Liver (tissue), 9 donors: Measurements from ENCODE around the gene RNLS. TPM values are rescaled to one million over a fixed set of nuclear protein-coding genes. Genes with fewer than 3 reads are reported as not detected.

Source experiments
- DNase-seq: peaks from one replicate; pipeline ENCODE4 v3.0.0-alpha.2; 2017; ENCODE audit warnings: low spot score
- H3K27ac ChIP-seq, 2 donors: one replicate each; pipeline ENCODE4 v1.7.0; 2013; ENCODE audit warnings: inconsistent platforms in 2 of 2, low read length in 2 of 2, control low read depth in 1 of 2, low read depth in 1 of 2, mild to moderate bottlenecking in 1 of 2
- H3K27me3 ChIP-seq, 4 donors: one replicate each; pipeline versions ENCODE4 v1.6.1 to v1.7.0; 2013; ENCODE audit warnings: low read length in 3 of 4, inconsistent platforms in 1 of 4, mild to moderate bottlenecking in 1 of 4, moderate library complexity in 1 of 4; ENCODE audit not compliant: control insufficient read depth in 4 of 4, insufficient read depth in 4 of 4
- H3K36me3 ChIP-seq, 4 donors: one replicate each; pipeline versions ENCODE4 v1.6.1 to v1.7.0; 2013; ENCODE audit warnings: low read length in 3 of 4, mild to moderate bottlenecking in 3 of 4, low read depth in 1 of 4, moderate library complexity in 1 of 4; ENCODE audit not compliant: control insufficient read depth in 4 of 4, insufficient read depth in 3 of 4
- H3K4me1 ChIP-seq, 4 donors: one replicate each; pipeline versions ENCODE4 v1.6.1 to v1.7.0; 2013; ENCODE audit warnings: low read length in 3 of 4, mild to moderate bottlenecking in 3 of 4, moderate library complexity in 1 of 4; ENCODE audit not compliant: control insufficient read depth in 4 of 4, insufficient read depth in 4 of 4
- H3K4me3 ChIP-seq, 3 donors: one replicate each; pipeline versions ENCODE4 v1.6.1 to v1.7.0; 2013; ENCODE audit warnings: low read length in 3 of 3, control low read depth in 1 of 3, low read depth in 1 of 3, mild to moderate bottlenecking in 1 of 3
- H3K9ac ChIP-seq, 2 donors: one replicate each; pipeline ENCODE4 v1.7.0; 2013; ENCODE audit warnings: low read length in 2 of 2, mild to moderate bottlenecking in 2 of 2, moderate library complexity in 2 of 2, control low read depth in 1 of 2, low read depth in 1 of 2
- H3K9me3 ChIP-seq, 4 donors: one replicate each; pipeline versions ENCODE4 v1.6.1 to v1.7.0; 2013; ENCODE audit warnings: low read length in 3 of 4; ENCODE audit not compliant: control insufficient read depth in 4 of 4
- ATF3 ChIP-seq: IDR thresholded peaks from 2 replicates; pipeline ENCODE4 v1.6.1; 2016; ENCODE audit warnings: antibody characterized with exemption
- CTCF ChIP-seq: fragments of 150-350 bp; IDR thresholded peaks from 2 replicates; pipeline ENCODE4 v1.5.1; 2017; ENCODE audit warnings: improper control_type of control experiment, low read depth, low read length; ENCODE audit not compliant: missing input control
- EGR1 ChIP-seq, 2 donors: IDR thresholded peaks; 2 replicates each; pipeline ENCODE4 v1.6.1; 2016 to 2018; ENCODE audit warnings: antibody characterized with exemption in 2 of 2, low read depth in 2 of 2
- FOXA1 ChIP-seq: IDR thresholded peaks from 2 replicates; pipeline ENCODE4 v1.6.1; 2016; ENCODE audit warnings: antibody characterized with exemption
- FOXA2 ChIP-seq: IDR thresholded peaks from 2 replicates; pipeline ENCODE4 v1.6.1; 2016; ENCODE audit warnings: antibody characterized with exemption
- GABPA ChIP-seq, 2 donors: IDR thresholded peaks in 1 of 2; conservative IDR thresholded peaks in 1 of 2; 2 replicates each; pipeline ENCODE4 v1.6.1; 2016; ENCODE audit warnings: antibody characterized with exemption in 2 of 2, mild to moderate bottlenecking in 1 of 2, moderate library complexity in 1 of 2
- HNF4A ChIP-seq, 2 donors: conservative IDR thresholded peaks; 2 replicates each; pipeline ENCODE4 v1.6.1; 2016; ENCODE audit warnings: antibody characterized with exemption in 2 of 2, mild to moderate bottlenecking in 2 of 2
- HNF4G ChIP-seq: IDR thresholded peaks from 2 replicates; pipeline ENCODE4 v1.6.1; 2016; ENCODE audit warnings: antibody characterized with exemption
- JUND ChIP-seq, 2 donors: IDR thresholded peaks; 2 replicates each; pipeline ENCODE4 v1.6.1; 2016; ENCODE audit warnings: antibody characterized with exemption in 2 of 2
- NR2F2 ChIP-seq: IDR thresholded peaks from 2 replicates; pipeline ENCODE4 v1.6.1; 2016; ENCODE audit warnings: antibody characterized with exemption
- REST ChIP-seq: IDR thresholded peaks from 2 replicates; pipeline ENCODE4 v1.6.1; 2016; ENCODE audit warnings: antibody characterized with exemption, mild to moderate bottlenecking
- RXRA ChIP-seq, 2 donors: IDR thresholded peaks; 2 replicates each; pipeline ENCODE4 v1.6.1; 2017 to 2018; ENCODE audit warnings: antibody characterized with exemption in 2 of 2, mild to moderate bottlenecking in 1 of 2
- SP1 ChIP-seq: IDR thresholded peaks from 2 replicates; pipeline ENCODE4 v1.6.1; 2018; ENCODE audit warnings: antibody characterized with exemption, mild to moderate bottlenecking
- TAF1 ChIP-seq: conservative IDR thresholded peaks from 2 replicates; pipeline ENCODE4 v1.6.1; 2016; ENCODE audit warnings: antibody characterized with exemption, mild to moderate bottlenecking
- YY1 ChIP-seq: IDR thresholded peaks from 2 replicates; pipeline ENCODE4 v1.6.1; 2016; ENCODE audit warnings: antibody characterized with exemption, mild to moderate bottlenecking
- ZBTB33 ChIP-seq: IDR thresholded peaks from 2 replicates; pipeline ENCODE4 v1.6.1; 2016; ENCODE audit warnings: antibody characterized with exemption
- WGBS: extraction: QIAGEN DNeasy Blood & Tissue Kit; methylation state at CpG from one replicate; pipeline ENCODE4 v1.1.7; 2013; 5-methylcytosine and 5-hydroxymethylcytosine counted together
- polyA plus RNA-seq, 2 donors: library from polyadenylated mRNA; stranded (reverse) in 1 of 2; unstranded in 1 of 2; fragments of 200-250 nt in 1 of 2; fragments of >200 nt in 1 of 2; fragmentation: Nextera tagmentation in 1 of 2; extraction: Ambion mirVana in 1 of 2; gene quantifications; one replicate each; pipeline versions ENCODE4 v1.2.1 to v1.2.3, GENCODE V29; 2013 to 2015
- total RNA-seq, 2 donors: library from RNA; depleted of rRNA; stranded (reverse); fragments of >200 nt; gene quantifications; one replicate each; pipeline ENCODE4 v1.2.3, GENCODE V29; 2014
- donor health status: healthy.
- donor health status: healthy.
- donor health status: healthy.
- donor health status: healthy.
- donor health status: healthy.

The RNLS gene
- total and polyA plus RNA-seq, 4 donors: 4.1 to 12.4 (median 7.5) TPM

GRCh38 chr10:88594482-88594881 lies 11.4 kb upstream of the RNLS start:
- Histone ChIP-seq H3K4me3 (no peak overlapping the region), H3K9ac (no peak overlapping the region), H3K27ac (no peak overlapping the region), H3K36me3 (no peaks in the 10 kb centered on the region), H3K27me3 (no peaks in the 10 kb centered on the region), H3K4me1 (no peaks in the 10 kb centered on the region), H3K9me3 (no peaks in the 10 kb centered on the region)
- WGBS: 96% methylated on average over 1 of the region's 1 CpG
- TF ChIP-seq TAF1 (no peak), RXRA (IDR thresholded peaks at IDR 0.05) (no peak), YY1 (no peak), SP1 (no peak)
- DNase-seq: no peak

DNA sequence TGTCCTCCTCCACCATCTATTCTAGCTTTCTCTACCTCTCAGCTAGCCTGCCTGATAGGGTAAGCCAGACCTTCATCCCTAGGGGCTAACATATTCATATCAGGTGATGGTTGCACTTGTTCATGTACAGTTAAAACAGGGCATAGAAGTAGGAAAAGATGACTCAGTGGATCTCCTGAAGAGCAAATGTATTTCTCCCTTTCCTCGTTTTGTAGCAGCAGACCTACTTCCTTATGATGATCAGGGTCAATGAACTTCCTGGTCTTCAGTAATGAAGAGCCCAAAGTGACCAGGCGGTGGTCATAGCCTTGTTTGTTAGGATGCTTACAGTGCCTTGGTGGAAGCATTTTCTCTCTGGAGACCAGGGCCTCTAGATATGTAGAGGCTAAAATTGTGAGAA lies 9.8 kb upstream of the RNLS start:
- Histone ChIP-seq H3K4me1 (no peaks in the 10 kb centered on the region), H3K27me3 (no peaks in the 10 kb centered on the region), H3K27ac (no peak overlapping the region), H3K4me3 (no peak overlapping the region), H3K36me3 (no peaks in the 10 kb centered on the region), H3K9me3 (no peaks in the 10 kb centered on the region), H3K9ac (no peak overlapping the region)
- DNase-seq: no peak
- 79% methylated on average over 2 of the region's 2 CpGs for WGBS
- TF ChIP-seq CTCF (no peak), HNF4A (conservative IDR thresholded peaks at IDR 0.05) (no peak)

- 92% methylated on average over 1 of the region's 1 CpG for whole genome bisulfite sequencing
- Histone ChIP-seq H3K9ac (no peak overlapping the region), H3K36me3 (no peaks in the 10 kb centered on the region), H3K9me3 (no peaks in the 10 kb centered on the region), H3K4me1 (no peaks in the 10 kb centered on the region), H3K27me3 (no peaks in the 10 kb centered on the region), H3K27ac (no peak overlapping the region), H3K4me3 (no peak overlapping the region)
- TF ChIP-seq TAF1 (no peak), EGR1 (IDR thresholded peaks at IDR 0.05; ENCODE audit: low read depth in 2 of 2) (no peak), YY1 (no peak), HNF4G (no peak), CTCF (no peak), RXRA (IDR thresholded peaks at IDR 0.05) (no peak), SP1 (no peak), FOXA1 (no peak), JUND (IDR thresholded peaks at IDR 0.05) (no peak), NR2F2 (no peak), HNF4A (conservative IDR thresholded peaks at IDR 0.05) (no peak), GABPA (IDR thresholded peaks at IDR 0.05 in 1 of 2, conservative IDR thresholded peaks at IDR 0.05 in 1 of 2) (no peak), FOXA2 (no peak), ZBTB33 (no peak), ATF3 (no peak), REST (no peak)
- no peak for DNase-seq
Measured at GRCh38 chr10:88592381-88592780, 9.3 kb upstream of the RNLS start.
